GM12878 (cell line): ENCODE results near the gene CAST. TPM values are rescaled to one million over a fixed set of nuclear protein-coding genes. Genes with fewer than 3 reads are reported as not detected.

Source experiments
- ATAC-seq: fragments of 200-7000 bp; cut with Tn5 transposase; 3 replicates; pipeline ENCODE4 v1.9.1; 2020; ENCODE audit warnings: mild to moderate bottlenecking, moderate library complexity
- BruUV-seq: library from RNA; stranded (reverse); fragments of 400-500 nt; replicated peaks from 2 replicates; lab custom pipeline; 2021; lab: Mats Ljungman, UMichigan
- CTCF ChIA-PET: fragments of 300-600 bp; sonication (Branson Sonifier 250); formaldehyde crosslinking; extraction: SDS; loops from one replicate; lab custom pipeline; 2021; ENCODE audit warnings: inconsistent platforms; lab: Yijun Ruan, JAX
- POLR2A ChIA-PET: fragments of 350-600 bp; formaldehyde crosslinking; extraction: SDS; loops from one replicate; lab custom pipeline; 2021; ENCODE audit warnings: inconsistent platforms; lab: Charles Lee
- RAD21 ChIA-PET: fragments of 300-600 bp; sonication (Branson Sonifier 250); formaldehyde crosslinking; loops from one replicate; lab custom pipeline; 2023; ENCODE audit warnings: antibody characterized with exemption; ENCODE audit not compliant: unreplicated experiment; lab: Charles Lee
- SMC1A ChIA-PET: fragments of 300-600 bp; sonication (Branson Sonifier 250); formaldehyde crosslinking; loops from one replicate; lab custom pipeline; 2023; ENCODE audit not compliant: unreplicated experiment, uncharacterized antibody; lab: Charles Lee
- DNase-seq: peaks from one replicate; pipeline ENCODE4 v3.0.0-alpha.2; 2011; ENCODE audit warnings: low read depth, low spot score
- FAIRE-seq: peaks from 3 replicates; lab custom pipeline; 2011; peaks lifted over from hg19 to GRCh38; lab: Jason Lieb, UNC
- H2AFZ ChIP-seq: 2 replicates; pipeline ENCODE4 v1.6.0; 2011; ENCODE audit warnings: low read depth, low read length, control low read depth; ENCODE audit not compliant: control insufficient read depth
- H3K27ac ChIP-seq: 2 replicates; pipeline ENCODE4 v1.5.1; 2011; ENCODE audit warnings: control low read depth; ENCODE audit not compliant: control insufficient read depth, insufficient read depth
- H3K27me3 ChIP-seq, 2 experiments: replicated peaks in 1 of 2; 2 replicates each; pipeline versions ENCODE4 v1.6.0 to v1.6.1; 2011; ENCODE audit warnings: low read length in 1 of 2; ENCODE audit not compliant: control insufficient read depth in 2 of 2, insufficient read depth in 2 of 2
- H3K36me3 ChIP-seq, 2 experiments: 2 replicates each; pipeline ENCODE4 v1.5.1; 2011; ENCODE audit warnings: low read length in 1 of 2; ENCODE audit not compliant: control insufficient read depth in 2 of 2, insufficient read depth in 2 of 2
- H3K4me1 ChIP-seq: 2 replicates; pipeline ENCODE4 v1.6.1; 2011; ENCODE audit warnings: mild to moderate bottlenecking, low read length, moderate library complexity, mixed read lengths; ENCODE audit not compliant: control insufficient read depth, insufficient read depth
- H3K4me2 ChIP-seq: 2 replicates; pipeline ENCODE4 v1.6.0; 2011; ENCODE audit warnings: control low read depth; ENCODE audit not compliant: control insufficient read depth, insufficient read depth
- H3K4me3 ChIP-seq: fragments of 200-600 bp; sonication (generic); 2 replicates; pipeline ENCODE4 v1.5.1; 2016
- H3K79me2 ChIP-seq: 2 replicates; pipeline ENCODE4 v1.6.0; 2011; ENCODE audit warnings: low read length; ENCODE audit not compliant: control insufficient read depth, insufficient read depth
- H3K9ac ChIP-seq: 2 replicates; pipeline ENCODE4 v1.8.0; 2011; ENCODE audit warnings: low read length, control low read depth, mixed read lengths; ENCODE audit not compliant: control insufficient read depth, insufficient read depth
- H3K9me3 ChIP-seq: replicated peaks from 3 replicates; pipeline ENCODE4 v1.5.1; 2011; ENCODE audit warnings: mild to moderate bottlenecking, low read length; ENCODE audit not compliant: control insufficient read depth, insufficient read depth
- H4K20me1 ChIP-seq: 2 replicates; pipeline ENCODE4 v1.6.0; 2011; ENCODE audit not compliant: control insufficient read depth, insufficient read depth
- CBX3 ChIP-seq: fragments of 200-600 bp; sonication (generic); IDR thresholded peaks from 2 replicates; pipeline ENCODE4 v1.6.1; 2016; ENCODE audit warnings: low read depth, borderline replicate concordance
- ETV6 ChIP-seq, 2 experiments: fragments of 450-650 bp in 1 of 2; IDR thresholded peaks in 1 of 2; conservative IDR thresholded peaks in 1 of 2; 2 replicates each; pipeline ENCODE4 v1.6.1; 2014; ENCODE audit warnings: antibody characterized with exemption in 1 of 2, borderline replicate concordance in 1 of 2, low read depth in 1 of 2, mild to moderate bottlenecking in 1 of 2, moderate library complexity in 1 of 2
- TCF12 ChIP-seq: IDR thresholded peaks from 2 replicates; pipeline ENCODE4 v1.6.1; 2011; ENCODE audit warnings: low read depth, mild to moderate bottlenecking, low read length
- ZNF217 ChIP-seq: fragments of 450-650 bp; IDR thresholded peaks from 2 replicates; pipeline ENCODE4 v1.6.1; 2017; ENCODE audit warnings: antibody characterized with exemption, mild to moderate bottlenecking
- ZNF592 ChIP-seq: fragments of 450-650 bp; IDR thresholded peaks from 2 replicates; pipeline ENCODE4 v1.6.1; 2017; ENCODE audit warnings: mild to moderate bottlenecking, moderate library complexity
- WGBS: methylation state at CpG from one replicate; pipeline ENCODE4 v1.1.6; 2016; ENCODE audit warnings: low lambda C conversion rate; ENCODE audit not compliant: insufficient replicate concordance, insufficient coverage; ENCODE audit errors: missing lambda C conversion rate; 5-methylcytosine and 5-hydroxymethylcytosine counted together
- in situ Hi-C: fragments of 300-500 bp; cut with MboI; formaldehyde crosslinking; loops from 9 replicates; pipeline ENCODE4 v1.14.3; 2018; ENCODE audit warnings: mixed read lengths
- intact Hi-C: fragments of 100-400 bp; cut with micrococcal nuclease; formaldehyde crosslinking; loops from one replicate; pipeline ENCODE4 v1.14.2; 2022; ENCODE audit not compliant: unreplicated experiment
- polyA plus RNA-seq, 11 experiments: library from polyadenylated mRNA; depleted of rRNA in 4 of 11; unstranded in 6 of 11; stranded (reverse) in 5 of 11; fragments of >200 nt; fragmentation: Nextera tagmentation in 4 of 11; fragmentation: Illumina TruSeq in 1 of 11; extraction: Ambion mirVana in 4 of 11; extraction: Trizol in 1 of 11; gene quantifications; 1 replicate in 1 of 11; 2 replicates in 10 of 11; pipeline versions ENCODE4 v1.2.1 to v1.2.3, GENCODE V29; 2011 to 2016; ENCODE audit warnings: inconsistent platforms in 2 of 11, missing spikeins in 2 of 11, low read depth in 1 of 11
- total RNA-seq, 4 experiments: library from RNA; depleted of rRNA in 3 of 4; stranded (reverse); fragments of >200 nt in 3 of 4; fragmentation: Illumina TruSeq in 1 of 4; extraction: Trizol in 1 of 4; gene quantifications; 2 replicates each; pipeline versions ENCODE4 v1.2.1 to v1.2.3, GENCODE V29; 2013 to 2021

The CAST gene
- total and polyA plus RNA-seq, 10 of the 15 experiments (the other 5 are each of a cell fraction or from before 2014, with no cell fraction given), result 31.7 to 140 (median 68.5) TPM

DNA sequence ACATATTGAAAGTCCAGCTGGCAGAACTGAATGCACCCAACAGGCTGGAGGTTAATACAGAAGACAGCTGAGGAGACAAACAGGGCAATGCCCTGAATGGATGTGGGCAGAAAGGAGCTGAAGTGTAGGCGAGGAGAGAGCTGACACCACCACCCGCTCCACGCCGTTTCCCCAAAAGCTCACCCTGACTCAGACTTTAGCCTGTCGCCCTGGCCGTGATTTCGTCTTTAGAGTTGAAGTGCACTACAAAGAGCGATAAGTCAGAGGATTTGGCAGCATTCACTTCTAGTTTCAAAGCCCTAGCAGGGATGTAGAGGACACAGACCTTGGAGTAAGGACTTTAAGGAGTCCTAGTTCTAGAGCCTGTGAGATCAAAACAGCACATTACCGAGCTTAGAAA, 147.7 kb downstream of the CAST start:
- in situ Hi-C loops (no loop called here), intact Hi-C loops (loop anchor here (2.0 kb wide), 2 partner anchors 59 to 125 kb away; no protein-coding TSS in a partner anchor)
- H3K27me3 ChIP-seq, result no peaks in the 10 kb centered on the region
- ChIA-PET RAD21 (interaction anchor here (3.6 kb wide), 1 partner anchor 59 kb away, joined by 28 read pairs; no protein-coding TSS in a partner anchor), CTCF (interaction anchor here (1.6 kb wide), 1 partner anchor 351 kb away, joined by 3 read pairs; no protein-coding TSS in a partner anchor), SMC1A (interaction anchor here (1.3 to 5.0 kb wide), 5 partner anchors 11 to 351 kb away, joined by 3 to 24 read pairs (median 5); no protein-coding TSS in a partner anchor), POLR2A (interaction anchor here (2.0 kb wide), 1 partner anchor 67 kb away, joined by 6 read pairs; the partner anchor contains the start of gene ERAP2)
- DNase-seq, result no peak
- H4K20me1 ChIP-seq, result no peaks in the 10 kb centered on the region
- no peak for FAIRE-seq
- H2AFZ ChIP-seq, result no peak overlapping the region
- no peak overlapping the region for H3K27ac ChIP-seq
- WGBS, result 94% methylated on average over 9 of the region's 9 CpGs
- no peak for TF ChIP-seq ZNF217
- TF ChIP-seq ZNF592, result no peak
- no peak for TF ChIP-seq ETV6 (conservative IDR thresholded peaks at IDR 0.05 in 1 of 2, IDR thresholded peaks at IDR 0.05 in 1 of 2; ENCODE audit: borderline replicate concordance in 1 of 2, low read depth in 1 of 2)
- no peak for TF ChIP-seq TCF12
- no peak for TF ChIP-seq CBX3
- BruUV-seq, result no TSS peak
- no peaks in the 10 kb centered on the region for H3K36me3 ChIP-seq
- H3K4me1 ChIP-seq, result peaks cover 3% of the 10 kb centered on the region
- H3K9ac ChIP-seq, result no peak overlapping the region
- H3K4me3 ChIP-seq, result no peak overlapping the region
- H3K9me3 ChIP-seq, result no peaks in the 10 kb centered on the region
- no peak overlapping the region for H3K4me2 ChIP-seq
- ATAC-seq, result no peak
- H3K79me2 ChIP-seq, result peaks cover 31% of the 10 kb centered on the region
